H1 (cell line): Measurements from ENCODE around the gene PML. TPM values are rescaled to one million over a fixed set of nuclear protein-coding genes. Genes with fewer than 3 reads are reported as not detected.

Experiments used
- BRCA1 ChIP-seq: IDR thresholded peaks from 2 replicates; pipeline ENCODE4 v1.6.1; 2012; ENCODE audit warnings: low read depth, low read length, improper control_type of control experiment
- CHD2 ChIP-seq: IDR thresholded peaks from 2 replicates; pipeline ENCODE4 v1.6.1; 2012; ENCODE audit warnings: low read length, improper control_type of control experiment
- CTCF ChIP-seq, 3 experiments: IDR thresholded peaks; 1 replicate in 2 of 3; 2 replicates in 1 of 3; pipeline versions ENCODE4 v1.5.1 to v1.6.1; 2011; ENCODE audit warnings: low read length in 3 of 3, mild to moderate bottlenecking in 3 of 3, inconsistent platforms in 2 of 3, low read depth in 1 of 3, moderate library complexity in 1 of 3; ENCODE audit not compliant: insufficient read depth in 1 of 3; ENCODE audit errors: control extremely low read depth in 1 of 3
- RNF2 ChIP-seq: fragments of 200-900, 300-1000 bp; sonication (generic); IDR thresholded peaks from 2 replicates; pipeline ENCODE4 v1.7.1; 2016; ENCODE audit warnings: borderline replicate concordance, low read depth, mild to moderate bottlenecking, antibody characterized with exemption, low read length; ENCODE audit not compliant: poor library complexity, severe bottlenecking; ENCODE audit errors: missing control alignments
- RXRA ChIP-seq: IDR thresholded peaks from 2 replicates; pipeline ENCODE4 v1.6.1; 2011; ENCODE audit warnings: low read depth, mild to moderate bottlenecking, low read length, moderate library complexity; ENCODE audit not compliant: insufficient read depth
- USF2 ChIP-seq: IDR thresholded peaks from 2 replicates; pipeline ENCODE4 v1.6.1; 2011; ENCODE audit warnings: low read length, improper control_type of control experiment
- polyA plus RNA-seq, 7 experiments: library from polyadenylated mRNA; depleted of rRNA in 3 of 7; stranded (reverse) in 5 of 7; unstranded in 2 of 7; fragments of >200 nt in 5 of 7; fragments of 200-250 nt in 2 of 7; gene quantifications; 1 replicate in 5 of 7; 2 replicates in 1 of 7; 4 replicates in 1 of 7; pipeline versions ENCODE4 v1.2.1 to v1.2.3, GENCODE V29; 2011 to 2013; ENCODE audit warnings: missing spikeins in 2 of 7, mixed read lengths in 2 of 7
- total RNA-seq: library from RNA; stranded (reverse); fragmentation: NEBNext Ultra II Directional; extraction: Animal tissue kit (Norgen Biotek cat#: 25700); gene quantifications from 2 replicates; pipeline ENCODE4 v1.2.1, GENCODE V29; 2021

Gene PML
- total and polyA plus RNA-seq, 2 of the 8 experiments (the other 6 are each of a cell fraction or from before 2014, with no cell fraction given), result 14.9 to 30.3 TPM

GRCh38 chr15:73954188-73955145, 40.0 kb upstream of the PML start (continued):
- TF ChIP-seq RNF2, result no peak
- no peak for TF ChIP-seq RXRA
- TF ChIP-seq BRCA1, result no peak
- no peak for TF ChIP-seq CHD2
- no peak for TF ChIP-seq USF2
- no peak for TF ChIP-seq CTCF (IDR thresholded peaks at IDR 0.05; ENCODE audit: control extremely low read depth in 1 of 3, insufficient read depth in 1 of 3, low read depth in 1 of 3, low read length in 3 of 3)
